Activated CD8-positive, alpha-beta memory T cell treated with anti-CD3 and anti-CD28 coated beads, Interleukin-2, amount 10 ng/mL, durations not matched to agents 7 days and 5 days (primary cell): ENCODE data around the gene NHLH2. TPM values are rescaled to one million over a fixed set of nuclear protein-coding genes. Genes with fewer than 3 reads are reported as not detected.
A peak's percentile ranks its signal among the peaks of the same experiment; 100 is the strongest.

ENCODE experiments used
- ATAC-seq: fragments of 150-1000 bp; cut with Tn5 transposase; one replicate; pipeline ENCODE4 v1.10.0; 2021; ENCODE audit warnings: moderate library complexity
- CTCF ChIA-PET: fragments of 350-600 bp; sonication (Branson Sonifier 250); formaldehyde crosslinking; loops from one replicate; lab custom pipeline; 2021; ENCODE audit warnings: antibody characterized with exemption; lab: Charles Lee
- DNase-seq: peaks from one replicate; pipeline ENCODE4 v3.0.0-alpha.2; 2020
- H3K27ac Mint-ChIP-seq: one replicate; pipeline ENCODE4 v1.8.0; 2021; ENCODE audit warnings: mild to moderate bottlenecking, mixed read lengths
- H3K27me3 Mint-ChIP-seq: one replicate; pipeline ENCODE4 v1.8.0; 2021; ENCODE audit warnings: mixed read lengths
- H3K36me3 Mint-ChIP-seq: one replicate; pipeline ENCODE4 v1.8.0; 2021; ENCODE audit warnings: mild to moderate bottlenecking, mixed read lengths
- H3K4me1 Mint-ChIP-seq: one replicate; pipeline ENCODE4 v1.8.0; 2021; ENCODE audit warnings: mixed read lengths
- H3K4me3 Mint-ChIP-seq: one replicate; pipeline ENCODE4 v1.8.0; 2021; ENCODE audit warnings: mild to moderate bottlenecking, moderate library complexity, mixed read lengths
- H3K9me3 Mint-ChIP-seq: one replicate; pipeline ENCODE4 v1.8.0; 2022; ENCODE audit warnings: low read depth, mixed read lengths
- total RNA-seq, 2 experiments: library from RNA; stranded (reverse); gene quantifications; one replicate each; pipeline ENCODE4 v1.2.3, GENCODE V29; 2021

The NHLH2 gene
- total RNA-seq, 2 experiments from 2014 or later, result not detected

DNA sequence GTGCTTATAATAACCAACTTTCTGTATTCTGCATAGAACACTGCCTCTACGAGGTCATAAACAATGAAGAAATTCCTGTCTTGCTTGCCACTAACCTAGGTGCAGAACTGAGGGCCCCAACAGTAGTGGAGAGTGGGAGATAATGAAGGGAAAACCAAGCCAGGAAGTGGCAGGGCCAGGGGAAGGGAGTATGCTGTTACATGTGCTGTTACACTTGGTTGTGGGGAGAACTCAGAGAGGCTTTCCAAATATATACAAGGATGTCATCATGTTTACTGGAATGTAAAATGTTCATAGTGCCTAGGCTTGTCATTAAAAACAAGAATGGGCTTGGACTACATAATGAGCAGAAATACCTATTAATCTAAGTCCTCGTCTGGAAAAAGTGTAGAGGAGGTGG is 31.1 kb downstream of the NHLH2 start:
- Mint-ChIP-seq H3K9me3 (no peaks in the 10 kb centered on the region), H3K27ac (no peak overlapping the region), H3K4me1 (peaks cover 1% of the 10 kb centered on the region), H3K27me3 (peaks cover 7% of the 10 kb centered on the region), H3K4me3 (no peak overlapping the region), H3K36me3 (no peaks in the 10 kb centered on the region)
- DNase-seq, result no peak
- no peak for ATAC-seq
- CTCF ChIA-PET, result interaction anchor here (1.3 to 5.9 kb wide), 2 partner anchors 173 to 210 kb away, joined by 3 to 61 read pairs; no protein-coding TSS in a partner anchor

DNA sequence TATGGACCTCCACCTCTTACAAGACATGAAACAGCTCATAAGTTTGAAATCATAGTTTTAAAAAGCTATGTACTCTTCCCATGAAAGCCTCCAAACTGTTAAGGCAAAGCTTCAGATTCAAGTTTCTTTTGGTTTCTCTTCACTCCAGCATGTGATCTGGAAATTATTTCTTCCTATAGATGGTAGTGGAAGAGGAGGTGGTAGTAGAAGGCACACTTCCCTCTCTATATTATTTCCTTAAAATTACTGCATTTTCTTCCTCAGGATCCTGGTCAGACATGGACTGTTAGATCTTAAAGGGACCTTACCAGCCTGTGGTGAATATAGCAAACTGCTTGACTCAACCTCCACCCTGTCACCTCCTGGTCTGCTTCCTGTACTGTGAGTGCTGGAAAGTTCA is 31.9 kb downstream of the NHLH2 start:
- DNase-seq (no peak), ATAC-seq (no peak)
- H3K27ac Mint-ChIP-seq, result no peak overlapping the region
- peaks cover 1% of the 10 kb centered on the region for H3K4me1 Mint-ChIP-seq
- CTCF ChIA-PET, result interaction anchor here (1.2 to 5.9 kb wide), 4 partner anchors 17 to 212 kb away, joined by 3 to 61 read pairs (median 3); no protein-coding TSS in a partner anchor
- no peaks in the 10 kb centered on the region for H3K36me3 Mint-ChIP-seq
- H3K27me3 Mint-ChIP-seq, result peaks cover 5% of the 10 kb centered on the region
- H3K9me3 Mint-ChIP-seq, result no peaks in the 10 kb centered on the region
- no peak overlapping the region for H3K4me3 Mint-ChIP-seq

DNA sequence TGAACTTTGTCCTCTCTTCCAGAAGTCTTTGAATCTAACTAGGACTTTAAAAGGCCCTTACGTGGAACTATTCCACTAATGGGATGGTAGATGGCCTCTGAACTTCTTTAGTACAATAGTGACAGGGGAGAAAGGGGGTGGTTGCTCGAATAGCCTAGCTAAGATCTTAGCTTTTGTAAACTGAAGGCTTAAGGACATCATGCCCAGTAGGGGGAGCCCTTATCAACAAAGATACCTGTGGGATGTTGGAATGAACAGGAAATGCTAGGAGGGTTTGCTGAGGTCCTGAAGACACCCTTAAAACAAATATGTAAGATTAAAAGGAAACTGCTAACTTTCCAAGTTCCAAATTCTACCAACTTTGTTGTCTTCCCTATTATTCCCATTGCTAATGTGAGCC is 33.2 kb downstream of the NHLH2 start:
- CTCF ChIA-PET, result interaction anchor here (0.6 to 5.9 kb wide), 6 partner anchors 10 to 213 kb away, joined by 3 to 61 read pairs (median 4); no protein-coding TSS in a partner anchor
- peaks cover 5% of the 10 kb centered on the region for H3K27me3 Mint-ChIP-seq
- no peaks in the 10 kb centered on the region for H3K36me3 Mint-ChIP-seq
- DNase-seq (peak; percentile 61), ATAC-seq (no peak)
- H3K27ac Mint-ChIP-seq, result no peak overlapping the region
- no peaks in the 10 kb centered on the region for H3K9me3 Mint-ChIP-seq
- H3K4me3 Mint-ChIP-seq, result no peak overlapping the region
- peaks cover 1% of the 10 kb centered on the region for H3K4me1 Mint-ChIP-seq

DNA sequence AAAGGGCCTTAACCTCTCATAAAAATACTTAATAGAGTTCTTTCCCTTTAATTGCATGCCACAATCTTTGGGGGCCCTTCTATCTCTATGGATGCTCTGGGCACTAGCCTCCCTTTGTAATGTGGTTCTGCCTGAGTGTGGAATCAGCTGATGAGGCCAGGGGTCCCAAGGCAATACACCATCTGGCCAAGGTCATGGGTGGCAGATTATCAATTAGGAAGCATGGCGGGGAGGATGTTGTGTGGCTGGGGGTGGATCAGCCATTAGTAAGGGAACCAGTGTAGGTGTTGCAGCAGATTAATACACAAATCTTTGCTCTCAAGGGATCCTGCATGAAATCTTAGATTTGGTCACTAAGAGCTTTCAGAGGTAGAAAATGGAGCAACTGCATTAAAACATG is 35.3 kb downstream of the NHLH2 start:
- CTCF ChIA-PET, result interaction anchor here (3.7 kb wide), 1 partner anchor 215 kb away, joined by 13 read pairs; no protein-coding TSS in a partner anchor
- ATAC-seq, result no peak

DNA sequence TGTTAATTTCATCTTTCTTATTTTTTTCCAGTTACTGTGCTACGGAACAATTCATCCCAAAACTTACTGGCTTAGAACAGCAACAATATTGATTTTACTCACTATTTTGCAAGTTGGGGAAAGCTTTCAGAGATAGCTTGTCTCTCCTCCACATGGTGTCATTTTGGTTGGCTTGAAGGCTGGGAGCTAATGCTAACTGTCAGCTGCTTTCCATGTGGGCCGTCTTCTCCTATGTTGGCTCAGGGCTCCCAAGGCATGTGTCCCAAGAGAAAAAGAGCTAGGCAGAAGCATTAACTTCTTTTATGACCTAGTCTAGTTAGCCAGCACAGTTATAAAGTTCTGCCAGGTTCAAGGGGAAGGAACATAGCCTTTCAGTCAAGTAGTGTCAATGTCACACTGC is 38.5 kb downstream of the NHLH2 start:
- no peak for ATAC-seq
- CTCF ChIA-PET, result interaction anchor here (1.1 to 3.5 kb wide), 2 partner anchors 117 to 179 kb away, joined by 3 to 15 read pairs; no protein-coding TSS in a partner anchor

More for the DNA sequence above, 35.3 kb downstream of the NHLH2 start:
- Mint-ChIP-seq H3K4me3 (no peak overlapping the region), H3K36me3 (no peaks in the 10 kb centered on the region), H3K4me1 (peaks cover 1% of the 10 kb centered on the region), H3K27me3 (peaks cover 5% of the 10 kb centered on the region), H3K9me3 (no peaks in the 10 kb centered on the region), H3K27ac (no peak overlapping the region)
- DNase-seq, result no peak

DNA sequence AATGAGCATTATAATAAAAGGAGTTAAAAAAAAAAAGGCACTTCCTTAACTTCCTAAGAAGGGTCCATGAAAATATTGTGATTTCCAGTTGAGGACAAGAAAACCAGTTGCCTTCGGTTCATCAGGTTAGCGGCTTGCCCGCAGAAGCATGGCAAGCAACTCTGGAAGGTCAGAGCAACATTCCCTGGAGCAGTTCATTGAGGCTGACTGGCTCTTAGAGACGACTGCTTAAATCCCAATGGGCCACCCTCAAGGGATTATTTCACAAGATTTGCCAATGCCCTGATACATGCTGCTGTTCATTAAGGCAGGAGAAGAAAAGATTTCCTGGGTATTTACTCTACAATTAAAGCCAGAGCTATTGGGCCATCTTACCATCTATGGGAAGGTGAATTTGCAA is 43.4 kb downstream of the NHLH2 start:
- H3K9me3 Mint-ChIP-seq, result no peaks in the 10 kb centered on the region
- H3K4me3 Mint-ChIP-seq, result no peak overlapping the region

More for the DNA sequence above, 38.5 kb downstream of the NHLH2 start:
- no peak overlapping the region for H3K27ac Mint-ChIP-seq
- no peak for DNase-seq
- H3K36me3 Mint-ChIP-seq, result no peaks in the 10 kb centered on the region
- H3K27me3 Mint-ChIP-seq, result peaks cover 10% of the 10 kb centered on the region
- H3K9me3 Mint-ChIP-seq, result no peaks in the 10 kb centered on the region
- H3K4me3 Mint-ChIP-seq, result no peak overlapping the region
- no peaks in the 10 kb centered on the region for H3K4me1 Mint-ChIP-seq

DNA sequence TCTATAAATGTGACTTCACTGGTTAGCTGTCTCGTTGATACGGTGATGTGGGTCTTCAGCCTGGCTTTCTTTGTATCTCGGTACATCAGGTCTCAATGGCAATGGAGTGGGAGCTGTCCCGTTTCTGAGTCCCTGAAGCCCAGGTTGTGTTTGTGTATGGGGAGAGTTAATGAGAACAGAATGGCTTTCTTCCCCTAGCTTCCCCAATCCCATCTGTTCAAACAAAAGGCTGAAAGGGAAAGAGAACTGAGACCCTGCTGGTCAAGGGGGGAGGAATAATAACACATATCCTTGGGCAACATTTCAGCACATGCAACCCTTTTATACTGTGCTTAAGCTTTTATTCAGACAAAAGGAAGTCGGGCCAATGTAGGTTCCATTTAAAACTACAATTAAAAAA is 44.0 kb downstream of the NHLH2 start:
- Mint-ChIP-seq H3K27ac (no peak overlapping the region), H3K27me3 (peaks cover 19% of the 10 kb centered on the region), H3K36me3 (no peaks in the 10 kb centered on the region), H3K4me3 (no peak overlapping the region), H3K9me3 (no peaks in the 10 kb centered on the region), H3K4me1 (no peaks in the 10 kb centered on the region)
- ATAC-seq (no peak), DNase-seq (no peak)
- CTCF ChIA-PET, result no interaction called here

More for the DNA sequence above, 43.4 kb downstream of the NHLH2 start:
- CTCF ChIA-PET, result no interaction called here
- Mint-ChIP-seq H3K27me3 (peaks cover 19% of the 10 kb centered on the region), H3K27ac (no peak overlapping the region), H3K36me3 (no peaks in the 10 kb centered on the region), H3K4me1 (no peaks in the 10 kb centered on the region)
- DNase-seq (no peak), ATAC-seq (no peak)

DNA sequence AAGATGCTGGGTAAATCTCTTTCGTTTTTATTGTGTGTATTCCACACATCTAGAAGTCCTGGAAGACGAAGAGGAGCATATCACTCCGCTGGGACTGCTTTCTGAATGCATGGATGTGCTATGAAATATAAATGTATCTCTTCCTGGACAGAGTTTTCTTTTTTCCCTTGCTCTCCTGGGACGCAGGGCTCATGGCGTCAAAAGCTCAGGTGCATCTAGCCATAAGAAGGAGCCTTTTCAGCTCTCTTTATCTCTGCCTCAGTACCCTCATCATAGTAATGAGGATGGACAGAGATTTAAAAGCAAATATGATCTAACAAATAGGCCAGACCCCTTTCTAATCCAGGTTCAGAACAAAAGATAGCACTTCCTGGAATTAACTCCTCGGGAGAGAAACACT is 44.9 kb downstream of the NHLH2 start:
- Mint-ChIP-seq H3K27ac (no peak overlapping the region), H3K4me1 (no peaks in the 10 kb centered on the region), H3K4me3 (no peak overlapping the region), H3K27me3 (peaks cover 21% of the 10 kb centered on the region), H3K36me3 (no peaks in the 10 kb centered on the region), H3K9me3 (no peaks in the 10 kb centered on the region)
- DNase-seq (no peak), ATAC-seq (no peak)
- CTCF ChIA-PET, result no interaction called here

DNA sequence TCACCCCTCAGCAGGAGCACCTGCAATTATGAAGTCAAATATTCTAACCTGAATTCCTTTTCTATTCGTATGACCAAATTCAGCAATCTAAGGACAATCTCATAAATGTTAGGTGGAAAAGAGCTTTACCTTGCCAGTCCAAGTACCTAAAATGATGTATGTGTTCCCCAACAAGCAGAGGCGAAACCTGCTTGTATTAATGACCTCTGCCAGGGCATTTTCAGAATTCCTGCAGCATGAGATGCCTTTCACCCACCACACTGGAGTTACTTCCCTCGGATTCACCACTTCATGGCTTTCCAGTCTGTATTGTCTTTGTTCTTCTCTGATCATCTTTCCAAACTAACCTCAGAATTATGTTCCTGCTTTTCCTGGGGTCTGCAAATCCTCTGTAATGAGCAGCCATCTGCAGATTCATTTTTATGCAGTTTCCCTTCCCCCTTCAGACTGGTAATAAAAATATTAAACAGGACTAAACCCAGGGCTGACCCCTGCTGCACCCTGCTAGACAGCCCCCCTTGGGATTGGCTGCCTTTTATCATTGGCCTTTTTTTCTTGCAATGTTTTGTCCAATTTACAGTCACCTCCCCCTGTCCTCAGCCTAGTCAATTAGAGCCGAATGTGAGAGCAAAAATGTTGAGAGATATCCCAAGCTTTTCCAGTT is 45.8 kb downstream of the NHLH2 start:
- CTCF ChIA-PET, result no interaction called here

DNA sequence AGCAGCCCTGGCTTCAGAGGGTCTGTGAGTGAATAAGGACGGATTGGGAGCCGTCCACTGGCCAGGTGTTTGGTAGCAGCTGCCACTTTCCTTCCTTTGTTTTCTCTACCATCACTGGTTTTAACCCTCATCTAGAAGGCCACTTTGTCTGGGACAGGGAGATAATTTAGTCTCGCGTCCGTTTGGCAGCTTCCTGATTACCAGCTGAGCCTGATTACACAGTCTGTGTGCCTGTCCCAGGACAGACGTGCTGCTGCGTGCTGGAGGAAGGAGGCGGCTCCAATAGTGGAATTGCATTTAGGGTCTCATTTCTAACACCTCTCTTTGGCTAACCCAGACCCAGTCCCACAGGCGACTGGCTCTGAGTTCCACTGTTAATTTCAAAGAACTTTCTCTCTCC is 47.8 kb downstream of the NHLH2 start:
- ATAC-seq (no peak), DNase-seq (no peak)
- Mint-ChIP-seq H3K9me3 (no peaks in the 10 kb centered on the region), H3K27ac (no peak overlapping the region), H3K4me1 (no peaks in the 10 kb centered on the region), H3K4me3 (no peak overlapping the region), H3K36me3 (no peaks in the 10 kb centered on the region), H3K27me3 (peaks cover 23% of the 10 kb centered on the region)
- CTCF ChIA-PET, result no interaction called here

More for the DNA sequence above, 45.8 kb downstream of the NHLH2 start:
- Mint-ChIP-seq H3K9me3 (no peaks in the 10 kb centered on the region), H3K27ac (no peak overlapping the region), H3K36me3 (no peaks in the 10 kb centered on the region), H3K27me3 (peaks cover 21% of the 10 kb centered on the region), H3K4me1 (no peaks in the 10 kb centered on the region), H3K4me3 (no peak overlapping the region)
- DNase-seq (no peak), ATAC-seq (no peak)

DNA sequence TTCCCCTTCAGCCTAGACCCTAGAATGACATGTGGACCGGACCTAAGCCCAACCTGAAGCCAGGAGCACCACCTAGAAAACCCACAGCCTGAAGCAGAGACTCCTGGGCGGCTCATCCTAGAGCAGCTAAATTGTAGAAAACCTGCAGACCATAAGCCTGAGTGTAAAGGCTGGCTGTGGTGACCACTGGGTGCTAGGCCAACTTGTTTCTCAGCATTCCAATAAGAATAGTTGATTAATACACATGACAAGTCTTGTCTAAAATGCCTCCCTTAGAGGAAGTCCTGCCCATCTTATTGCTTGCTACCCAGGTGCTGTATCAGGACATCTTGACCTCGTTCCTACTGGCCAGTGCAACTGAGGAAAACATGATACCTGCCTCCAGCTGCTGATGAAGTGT is 49.1 kb downstream of the NHLH2 start:
- CTCF ChIA-PET, result no interaction called here
- no peak for ATAC-seq
- peaks cover 30% of the 10 kb centered on the region for H3K27me3 Mint-ChIP-seq
- H3K36me3 Mint-ChIP-seq, result no peaks in the 10 kb centered on the region
- H3K4me3 Mint-ChIP-seq, result no peak overlapping the region
- H3K27ac Mint-ChIP-seq, result no peak overlapping the region
- no peaks in the 10 kb centered on the region for H3K4me1 Mint-ChIP-seq
- no peak for DNase-seq
- peaks cover under 1% of the 10 kb centered on the region for H3K9me3 Mint-ChIP-seq

DNA sequence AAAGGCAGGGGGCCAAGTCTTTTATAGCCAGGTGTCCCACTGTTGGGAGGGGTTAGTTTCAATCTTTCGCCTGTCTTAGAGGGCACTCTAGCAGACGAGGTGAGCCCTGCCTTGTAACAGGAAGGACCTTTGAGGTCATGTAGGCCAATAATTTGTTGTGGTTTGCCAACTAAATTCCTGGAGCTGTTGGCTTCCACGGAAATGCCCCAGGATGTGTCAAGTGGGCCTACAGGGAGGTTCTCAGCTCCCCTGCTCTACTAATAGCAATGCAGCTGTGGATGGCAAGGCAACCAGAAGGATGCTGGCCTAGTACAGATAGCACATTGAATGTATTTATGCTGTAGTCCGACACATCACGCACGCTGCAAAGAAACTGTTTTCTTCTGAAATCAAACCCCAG is 50.1 kb downstream of the NHLH2 start:
- ATAC-seq (no peak), DNase-seq (no peak)
- H3K36me3 Mint-ChIP-seq, result no peaks in the 10 kb centered on the region
- no peak overlapping the region for H3K27ac Mint-ChIP-seq
- H3K27me3 Mint-ChIP-seq, result peaks cover 26% of the 10 kb centered on the region
- peaks cover 2% of the 10 kb centered on the region for H3K9me3 Mint-ChIP-seq
- H3K4me3 Mint-ChIP-seq, result no peak overlapping the region
- H3K4me1 Mint-ChIP-seq, result no peaks in the 10 kb centered on the region
- CTCF ChIA-PET, result no interaction called here

DNA sequence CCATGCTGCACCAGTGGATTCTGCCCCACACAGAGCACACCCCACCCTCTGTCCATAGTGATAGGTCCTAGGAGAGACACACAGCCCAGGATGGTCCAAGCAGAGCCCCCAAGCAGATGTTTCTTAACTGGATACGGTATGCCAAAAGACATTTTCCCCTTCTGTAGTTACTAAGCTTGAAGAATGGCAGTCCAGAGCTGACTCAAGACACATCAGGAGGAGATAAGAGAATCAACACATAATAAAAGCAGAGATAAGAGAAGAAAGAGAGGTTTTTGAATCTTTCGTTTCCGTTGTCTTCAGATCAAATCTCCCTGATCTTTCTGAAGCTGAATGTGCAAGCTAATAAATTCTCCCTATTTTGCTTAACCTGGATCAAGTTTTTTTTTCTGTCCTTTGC is 50.6 kb downstream of the NHLH2 start:
- CTCF ChIA-PET, result no interaction called here
- Mint-ChIP-seq H3K4me1 (no peaks in the 10 kb centered on the region), H3K36me3 (no peaks in the 10 kb centered on the region), H3K27ac (no peak overlapping the region), H3K4me3 (no peak overlapping the region), H3K27me3 (peaks cover 26% of the 10 kb centered on the region), H3K9me3 (peaks cover 2% of the 10 kb centered on the region)
- DNase-seq (no peak), ATAC-seq (no peak)
